Measurements from ENCODE around the gene SCAF8. TPM values are rescaled to one million over a fixed set of nuclear protein-coding genes. Genes with fewer than 3 reads are reported as not detected.

SCAF8 gene
- total and polyA plus RNA-seq, 2 donors (not counting 1 experiment from before 2014, with no cell fraction given) = 25.7 to 75.2 TPM

DNA sequence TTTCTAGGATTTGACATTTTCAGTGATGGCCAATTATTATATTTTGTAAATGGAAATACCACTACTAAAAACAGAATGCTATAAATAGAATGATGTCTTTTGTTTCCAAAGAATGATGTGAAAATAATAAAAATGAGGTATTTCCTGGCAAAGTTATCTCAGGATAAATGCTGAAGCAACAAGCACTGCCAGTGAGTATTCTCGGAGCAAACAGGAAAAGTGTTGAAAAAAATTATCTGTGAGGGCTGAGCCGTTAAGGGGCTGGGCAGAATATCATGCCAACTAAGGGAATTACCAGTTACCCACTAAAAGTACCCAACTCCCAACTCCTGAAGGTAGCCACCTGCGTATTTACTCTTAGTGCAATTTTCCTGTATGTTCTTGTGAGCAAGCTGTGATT lies 23.6 kb upstream of the SCAF8 start:
- no peak overlapping the region for H3K27ac Mint-ChIP-seq
- H3K4me3 Mint-ChIP-seq = no peak overlapping the region

DNA sequence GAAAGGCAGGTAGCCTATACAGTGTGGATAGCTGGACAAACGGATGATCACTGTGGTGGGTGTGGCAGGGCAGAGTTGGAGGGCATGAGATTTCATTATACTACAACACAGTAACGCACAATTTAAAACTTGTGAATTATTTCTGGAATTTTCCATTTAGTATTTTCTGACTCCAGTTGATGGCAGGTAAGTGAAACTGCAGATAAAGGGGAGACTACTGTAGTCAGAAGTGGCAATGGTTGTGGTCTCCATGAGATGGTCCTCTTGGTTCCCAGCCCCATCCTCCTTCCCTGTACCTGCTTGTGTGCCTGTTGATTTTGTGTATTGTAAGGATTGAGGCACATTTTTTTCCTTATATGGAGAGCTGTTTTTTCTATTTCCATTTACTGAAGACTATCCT lies 22.5 kb upstream of the SCAF8 start:
- DNase-seq = no peak
- no CpG with 5 or more reads among the region's 2 CpGs for WGBS (ENCODE audit: insufficient coverage)
- no peak for ATAC-seq (ENCODE audit: low read depth)
- H3K9me3 ChIP-seq (ENCODE audit: control extremely low read depth in 1 of 3, control insufficient read depth in 2 of 3, insufficient read depth in 1 of 3, low read length in 2 of 3) = peaks cover 0 to 3% (median 0%) of the 10 kb centered on the region in 3 donors
- Mint-ChIP-seq H3K27ac (no peak overlapping the region), H3K27me3 (peaks cover 5% of the 10 kb centered on the region), H3K9me3 (ENCODE audit: insufficient read depth) (no peaks in the 10 kb centered on the region), H3K4me1 (peaks cover 13% of the 10 kb centered on the region), H3K4me3 (no peak overlapping the region)
- ChIA-PET POLR2A (no interaction called here), CTCF (no interaction called here)
- intact Hi-C loops (cut with micrococcal nuclease) = no loop called here
- no peak overlapping the region for H3K27ac ChIP-seq (ENCODE audit: low read length in 2 of 2)
- H2AFZ ChIP-seq (ENCODE audit: insufficient read depth, low read depth, low read length, poor library complexity, severe bottlenecking) = no peak overlapping the region
- no peaks in the 10 kb centered on the region for H4K20me1 ChIP-seq (ENCODE audit: control insufficient read depth, insufficient read depth, low read length, poor library complexity, severe bottlenecking)
- H3K36me3 ChIP-seq (replicated peaks in 1 of 2; ENCODE audit: control extremely low read depth in 1 of 2, control insufficient read depth in 1 of 2, extremely low read depth in 1 of 2, insufficient read depth in 2 of 2, low read length in 1 of 2) = no peaks in the 10 kb centered on the region
- peaks cover 15 to 16% of the 10 kb centered on the region in 2 donors for H3K4me1 ChIP-seq (ENCODE audit: control insufficient read depth in 2 of 2, insufficient read depth in 2 of 2, low read length in 2 of 2)
- H3K4me2 ChIP-seq (replicated peaks; ENCODE audit: low read depth, low read length, poor library complexity, severe bottlenecking) = no peak overlapping the region
- no peak overlapping the region for H3K9ac ChIP-seq (ENCODE audit: low read length)
- H3K4me3 ChIP-seq (ENCODE audit: control extremely low read depth in 1 of 5, extremely low read depth in 1 of 5, insufficient read depth in 1 of 5, low read depth in 2 of 5, low read length in 4 of 5) = no peak overlapping the region
- TF ChIP-seq, protein P1, sequence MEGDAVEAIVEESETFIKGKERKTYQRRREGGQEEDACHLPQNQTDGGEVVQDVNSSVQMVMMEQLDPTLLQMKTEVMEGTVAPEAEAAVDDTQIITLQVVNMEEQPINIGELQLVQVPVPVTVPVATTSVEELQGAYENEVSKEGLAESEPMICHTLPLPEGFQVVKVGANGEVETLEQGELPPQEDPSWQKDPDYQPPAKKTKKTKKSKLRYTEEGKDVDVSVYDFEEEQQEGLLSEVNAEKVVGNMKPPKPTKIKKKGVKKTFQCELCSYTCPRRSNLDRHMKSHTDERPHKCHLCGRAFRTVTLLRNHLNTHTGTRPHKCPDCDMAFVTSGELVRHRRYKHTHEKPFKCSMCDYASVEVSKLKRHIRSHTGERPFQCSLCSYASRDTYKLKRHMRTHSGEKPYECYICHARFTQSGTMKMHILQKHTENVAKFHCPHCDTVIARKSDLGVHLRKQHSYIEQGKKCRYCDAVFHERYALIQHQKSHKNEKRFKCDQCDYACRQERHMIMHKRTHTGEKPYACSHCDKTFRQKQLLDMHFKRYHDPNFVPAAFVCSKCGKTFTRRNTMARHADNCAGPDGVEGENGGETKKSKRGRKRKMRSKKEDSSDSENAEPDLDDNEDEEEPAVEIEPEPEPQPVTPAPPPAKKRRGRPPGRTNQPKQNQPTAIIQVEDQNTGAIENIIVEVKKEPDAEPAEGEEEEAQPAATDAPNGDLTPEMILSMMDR (IDR thresholded peaks at IDR 0.05) = no peak
- TF ChIP-seq EZH2 (IDR thresholded peaks at IDR 0.05; ENCODE audit: borderline replicate concordance, insufficient read depth, low read depth, low read length, poor library complexity, severe bottlenecking) = no peak
- no peaks in the 10 kb centered on the region for H3K79me2 ChIP-seq (ENCODE audit: control insufficient read depth, insufficient read depth, low read length)
- H3K27me3 ChIP-seq (replicated peaks in 1 of 4; ENCODE audit: control extremely low read depth in 1 of 4, control insufficient read depth in 3 of 4, insufficient read depth in 4 of 4, low read length in 3 of 4) = no peaks in the 10 kb centered on the region

More for the DNA sequence above, 23.6 kb upstream of the SCAF8 start:
- WGBS (ENCODE audit: insufficient coverage) = no CpG with 5 or more reads among the region's 3 CpGs
- Histone ChIP-seq H2AFZ (ENCODE audit: insufficient read depth, low read depth, low read length, poor library complexity, severe bottlenecking) (no peak overlapping the region), H3K4me2 (replicated peaks; ENCODE audit: low read depth, low read length, poor library complexity, severe bottlenecking) (no peak overlapping the region), H3K4me1 (ENCODE audit: control insufficient read depth in 2 of 2, insufficient read depth in 2 of 2, low read length in 2 of 2) (peaks cover 7 to 9% of the 10 kb centered on the region in 2 donors), H3K27ac (ENCODE audit: low read length in 2 of 2) (no peak overlapping the region), H3K27me3 (replicated peaks in 1 of 4; ENCODE audit: control extremely low read depth in 1 of 4, control insufficient read depth in 3 of 4, insufficient read depth in 4 of 4, low read length in 3 of 4) (no peaks in the 10 kb centered on the region), H3K36me3 (replicated peaks in 1 of 2; ENCODE audit: control extremely low read depth in 1 of 2, control insufficient read depth in 1 of 2, extremely low read depth in 1 of 2, insufficient read depth in 2 of 2, low read length in 1 of 2) (no peaks in the 10 kb centered on the region), H3K79me2 (ENCODE audit: control insufficient read depth, insufficient read depth, low read length) (no peaks in the 10 kb centered on the region), H4K20me1 (ENCODE audit: control insufficient read depth, insufficient read depth, low read length, poor library complexity, severe bottlenecking) (no peaks in the 10 kb centered on the region), H3K9me3 (ENCODE audit: control extremely low read depth in 1 of 3, control insufficient read depth in 2 of 3, insufficient read depth in 1 of 3, low read length in 2 of 3) (no peaks in the 10 kb centered on the region), H3K4me3 (ENCODE audit: control extremely low read depth in 1 of 5, extremely low read depth in 1 of 5, insufficient read depth in 1 of 5, low read depth in 2 of 5, low read length in 4 of 5) (no peak overlapping the region), H3K9ac (ENCODE audit: low read length) (no peak overlapping the region)
- Mint-ChIP-seq H3K27me3 (peaks cover 5% of the 10 kb centered on the region), H3K9me3 (ENCODE audit: insufficient read depth) (no peaks in the 10 kb centered on the region), H3K4me1 (peaks cover 6% of the 10 kb centered on the region)
- CTCF ChIA-PET = interaction anchor here (1.4 kb wide), 1 partner anchor 35 kb away, joined by 3 read pairs; no protein-coding TSS in a partner anchor
- ATAC-seq (ENCODE audit: low read depth) (no peak), DNase-seq (no peak)
- POLR2A ChIA-PET = no interaction called here
- intact Hi-C loops (cut with micrococcal nuclease) = no loop called here
- TF ChIP-seq EZH2 (IDR thresholded peaks at IDR 0.05; ENCODE audit: borderline replicate concordance, insufficient read depth, low read depth, low read length, poor library complexity, severe bottlenecking) = no peak
- TF ChIP-seq, protein P1 (IDR thresholded peaks at IDR 0.05) = no peak
